ENCODE measurements around the gene SRD5A3.

DNA sequence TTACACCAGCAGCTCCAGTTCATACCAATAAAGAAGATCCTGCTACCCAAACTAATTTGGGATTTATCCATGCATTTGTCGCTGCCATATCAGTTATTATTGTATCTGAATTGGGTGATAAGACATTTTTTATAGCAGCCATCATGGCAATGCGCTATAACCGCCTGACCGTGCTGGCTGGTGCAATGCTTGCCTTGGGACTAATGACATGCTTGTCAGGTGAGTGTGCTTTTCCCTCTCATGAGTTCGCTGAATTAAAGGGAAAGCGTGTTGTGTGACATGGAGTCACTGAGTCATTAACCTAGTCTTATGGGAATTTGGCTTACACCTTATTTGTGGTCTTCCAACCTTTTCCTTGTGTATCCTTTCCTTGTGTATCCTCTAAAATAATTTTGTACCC is 65.6 kb downstream of the SRD5A3 start:
- TF ChIP-seq, protein P1, sequence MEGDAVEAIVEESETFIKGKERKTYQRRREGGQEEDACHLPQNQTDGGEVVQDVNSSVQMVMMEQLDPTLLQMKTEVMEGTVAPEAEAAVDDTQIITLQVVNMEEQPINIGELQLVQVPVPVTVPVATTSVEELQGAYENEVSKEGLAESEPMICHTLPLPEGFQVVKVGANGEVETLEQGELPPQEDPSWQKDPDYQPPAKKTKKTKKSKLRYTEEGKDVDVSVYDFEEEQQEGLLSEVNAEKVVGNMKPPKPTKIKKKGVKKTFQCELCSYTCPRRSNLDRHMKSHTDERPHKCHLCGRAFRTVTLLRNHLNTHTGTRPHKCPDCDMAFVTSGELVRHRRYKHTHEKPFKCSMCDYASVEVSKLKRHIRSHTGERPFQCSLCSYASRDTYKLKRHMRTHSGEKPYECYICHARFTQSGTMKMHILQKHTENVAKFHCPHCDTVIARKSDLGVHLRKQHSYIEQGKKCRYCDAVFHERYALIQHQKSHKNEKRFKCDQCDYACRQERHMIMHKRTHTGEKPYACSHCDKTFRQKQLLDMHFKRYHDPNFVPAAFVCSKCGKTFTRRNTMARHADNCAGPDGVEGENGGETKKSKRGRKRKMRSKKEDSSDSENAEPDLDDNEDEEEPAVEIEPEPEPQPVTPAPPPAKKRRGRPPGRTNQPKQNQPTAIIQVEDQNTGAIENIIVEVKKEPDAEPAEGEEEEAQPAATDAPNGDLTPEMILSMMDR (IDR thresholded peaks at IDR 0.05): no peak
- TF ChIP-seq EZH2phosphoT487 (IDR thresholded peaks at IDR 0.05): no peak
- no peak for TF ChIP-seq EZH2 (IDR thresholded peaks at IDR 0.05)
